Lung (tissue), 12 donors: ENCODE data around the gene GABRP. TPM values are rescaled to one million over a fixed set of nuclear protein-coding genes. Genes with fewer than 3 reads are reported as not detected.
"Not testable (repeated sequence)": the region's sequence is repeated elsewhere in the genome, so short reads cannot be mapped to it uniquely, and the experiment has no call there.

Experiments used
- ATAC-seq: fragments of 200-7000 bp; cut with Tn5 transposase; one replicate; pipeline ENCODE4 v1.9.1; 2020; ENCODE audit warnings: moderate number of reproducible peaks; ENCODE audit not compliant: insufficient read depth, low FRiP score
- DNase-seq, 3 donors: peaks; one replicate each; pipeline ENCODE4 v3.0.0-alpha.2; 2013 to 2017
- H3K27ac ChIP-seq, 2 donors: one replicate each; pipeline ENCODE4 v1.5.1; 2013; ENCODE audit warnings: mild to moderate bottlenecking in 2 of 2, moderate library complexity in 2 of 2, control low read depth in 1 of 2, inconsistent platforms in 1 of 2, low read depth in 1 of 2, low read length in 1 of 2
- H3K27me3 ChIP-seq, 3 donors: one replicate each; pipeline ENCODE4 v1.5.1; 2013; ENCODE audit warnings: low read length in 2 of 3; ENCODE audit not compliant: control insufficient read depth in 3 of 3, insufficient read depth in 3 of 3
- H3K36me3 ChIP-seq, 4 donors: one replicate each; pipeline ENCODE4 v1.5.1; 2013; ENCODE audit warnings: low read length in 4 of 4, mild to moderate bottlenecking in 1 of 4, moderate library complexity in 1 of 4; ENCODE audit not compliant: control insufficient read depth in 4 of 4, insufficient read depth in 4 of 4
- H3K4me1 ChIP-seq, 5 donors: one replicate each; pipeline ENCODE4 v1.5.1; 2013; ENCODE audit warnings: low read length in 5 of 5, mild to moderate bottlenecking in 2 of 5, moderate library complexity in 1 of 5; ENCODE audit not compliant: control insufficient read depth in 5 of 5, insufficient read depth in 5 of 5
- H3K4me3 ChIP-seq: one replicate; pipeline ENCODE4 v1.5.1; 2013; ENCODE audit warnings: mild to moderate bottlenecking, control low read depth, moderate library complexity
- H3K9ac ChIP-seq, 2 donors: one replicate each; pipeline ENCODE4 v1.5.1; 2013; ENCODE audit warnings: low read length in 2 of 2, control low read depth in 1 of 2; ENCODE audit not compliant: insufficient read depth in 1 of 2
- H3K9me3 ChIP-seq, 4 donors: one replicate each; pipeline ENCODE4 v1.5.1; 2013; ENCODE audit warnings: low read length in 3 of 4, mild to moderate bottlenecking in 1 of 4, moderate library complexity in 1 of 4; ENCODE audit not compliant: control insufficient read depth in 4 of 4, insufficient read depth in 3 of 4
- CTCF ChIP-seq: IDR thresholded peaks from 2 replicates; pipeline ENCODE4 v1.5.1; 2012; ENCODE audit warnings: mild to moderate bottlenecking; ENCODE audit errors: control extremely low read depth, extremely low read depth
- WGBS, 2 donors: extraction: QIAGEN DNeasy Blood & Tissue Kit; methylation state at CpG; one replicate each; pipeline ENCODE4 v1.1.7; 2013; 5-methylcytosine and 5-hydroxymethylcytosine counted together
- polyA plus RNA-seq, 2 donors: library from polyadenylated mRNA; stranded (reverse); fragments of 200-250 nt; gene quantifications; one replicate each; pipeline ENCODE4 v1.2.1, GENCODE V29; 2013
- total RNA-seq, 2 donors: library from RNA; depleted of rRNA in 1 of 2; stranded (reverse); fragments of >200 nt in 1 of 2; gene quantifications; one replicate each; pipeline ENCODE4 v1.2.1, GENCODE V29; 2014 to 2021
- donor health status: control.
- donor health status: control.
- donor health status: Bipolar disorder and iron deficiency.
- donor health status: healthy.
- donor health status: DM: yes; HTN: yes; CAD: no.

GABRP gene
- total and polyA plus RNA-seq, 4 donors = 0.26 to 1.5 (median 0.75) TPM

- DNase-seq (no peak), ATAC-seq (no peak)
- H3K4me1 ChIP-seq = peaks cover 0 to 1% (median 0%) of the 10 kb centered on the region in 5 donors
- H3K36me3 ChIP-seq = no peaks in the 10 kb centered on the region
- peaks cover 0 to 3% (median 0%) of the 10 kb centered on the region in 3 donors for H3K27me3 ChIP-seq
- no peak for TF ChIP-seq CTCF
- H3K9me3 ChIP-seq = no peaks in the 10 kb centered on the region
- H3K4me3 ChIP-seq = no peak overlapping the region
- no peak overlapping the region for H3K27ac ChIP-seq
- no peak overlapping the region for H3K9ac ChIP-seq
- WGBS, 2 donors = 80 to 85% methylated on average over 7 of the region's 7 CpGs
Observed at GRCh38 chr5:170832241-170832640, 48.7 kb downstream of the GABRP start.

- not testable (repeated sequence) for H3K9me3 ChIP-seq, H3K4me1 ChIP-seq, H3K4me3 ChIP-seq, ATAC-seq, H3K9ac ChIP-seq, H3K27ac ChIP-seq, H3K27me3 ChIP-seq, H3K36me3 ChIP-seq, DNase-seq
- WGBS, 2 donors = 93 to 100% methylated on average over 2 of the region's 2 CpGs
Observed at GRCh38 chr5:170833981-170834380, 50.5 kb downstream of the GABRP start.

GRCh38 chr5:170836226-170836625, 52.7 kb downstream of the GABRP start:
- ATAC-seq = no peak
- Histone ChIP-seq H3K27ac (no peak overlapping the region), H3K4me1 (peaks cover 0 to 1% (median 0%) of the 10 kb centered on the region in 5 donors), H3K4me3 (no peak overlapping the region), H3K36me3 (no peaks in the 10 kb centered on the region), H3K9me3 (no peaks in the 10 kb centered on the region), H3K27me3 (peaks cover 0 to 3% (median 0%) of the 10 kb centered on the region in 3 donors), H3K9ac (no peak overlapping the region)
- DNase-seq = no peak
- 62 to 77% methylated on average over 4 of the region's 4 CpGs for WGBS, 2 donors
- no peak for TF ChIP-seq CTCF

- Histone ChIP-seq H3K27me3 (no peaks in the 10 kb centered on the region), H3K36me3 (no peaks in the 10 kb centered on the region), H3K4me3 (no peak overlapping the region), H3K9me3 (no peaks in the 10 kb centered on the region), H3K27ac (no peak overlapping the region), H3K9ac (no peak overlapping the region), H3K4me1 (no peaks in the 10 kb centered on the region)
- WGBS, 2 donors = 73 to 85% methylated on average over 2 of the region's 2 CpGs
- ATAC-seq = no peak
- no peak for TF ChIP-seq CTCF
- no peak for DNase-seq
Observed at GRCh38 chr5:170843870-170844269, 60.3 kb downstream of the GABRP start.
